Stomach smooth muscle (tissue), 2 donors: ENCODE measurements around the gene PYGB.
"Not testable (repeated sequence)": the region's sequence is repeated elsewhere in the genome, so short reads cannot be mapped to it uniquely, and the experiment has no call there.

ENCODE experiments used
- H3K27ac ChIP-seq: one replicate; pipeline ENCODE4 v1.7.0; 2013; ENCODE audit warnings: mild to moderate bottlenecking, low read length, inconsistent platforms
- H3K27me3 ChIP-seq, 2 donors: one replicate each; pipeline ENCODE4 v1.7.0; 2013; ENCODE audit warnings: low read length in 2 of 2; ENCODE audit not compliant: insufficient read depth in 2 of 2, control insufficient read depth in 1 of 2
- H3K36me3 ChIP-seq, 2 donors: one replicate each; pipeline ENCODE4 v1.7.0; 2013; ENCODE audit warnings: low read length in 2 of 2; ENCODE audit not compliant: control insufficient read depth in 2 of 2, insufficient read depth in 2 of 2
- H3K4me1 ChIP-seq: one replicate; pipeline ENCODE4 v1.7.0; 2013; ENCODE audit warnings: low read length; ENCODE audit not compliant: control insufficient read depth, insufficient read depth
- H3K4me3 ChIP-seq, 2 donors: one replicate each; pipeline ENCODE4 v1.7.0; 2013; ENCODE audit warnings: low read length in 2 of 2
- H3K9ac ChIP-seq, 2 donors: one replicate each; pipeline ENCODE4 v1.7.0; 2013; ENCODE audit warnings: low read length in 2 of 2, mild to moderate bottlenecking in 1 of 2
- H3K9me3 ChIP-seq, 2 donors: one replicate each; pipeline ENCODE4 v1.7.0; 2013; ENCODE audit warnings: low read length in 2 of 2; ENCODE audit not compliant: control insufficient read depth in 2 of 2
- donor health status: healthy.
- donor health status: Pancreatic carcinoma.

Gene PYGB

DNA sequence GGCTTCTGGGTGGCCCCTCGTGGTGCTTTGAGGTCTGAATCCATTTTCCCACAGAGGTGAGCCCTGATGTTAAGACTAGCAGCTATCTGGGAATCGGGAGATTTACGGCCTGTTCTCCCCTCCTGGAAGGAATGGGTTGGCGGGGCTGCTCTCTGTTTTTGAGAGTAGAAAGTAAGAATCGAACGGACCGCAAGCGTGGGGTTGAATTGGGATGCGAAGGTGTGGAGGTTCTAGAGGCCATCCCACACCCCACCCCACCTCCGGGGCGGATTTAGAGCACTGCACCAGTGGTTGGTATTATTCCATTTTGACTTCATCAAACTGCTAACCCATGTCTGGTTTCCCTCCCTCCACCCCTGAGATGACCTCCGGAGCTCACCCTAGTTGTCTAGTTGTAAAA, 11.5 kb downstream of the PYGB start:
- Histone ChIP-seq H3K27ac (no peak overlapping the region), H3K27me3 (no peaks in the 10 kb centered on the region), H3K4me1 (peaks cover 26% of the 10 kb centered on the region)

DNA sequence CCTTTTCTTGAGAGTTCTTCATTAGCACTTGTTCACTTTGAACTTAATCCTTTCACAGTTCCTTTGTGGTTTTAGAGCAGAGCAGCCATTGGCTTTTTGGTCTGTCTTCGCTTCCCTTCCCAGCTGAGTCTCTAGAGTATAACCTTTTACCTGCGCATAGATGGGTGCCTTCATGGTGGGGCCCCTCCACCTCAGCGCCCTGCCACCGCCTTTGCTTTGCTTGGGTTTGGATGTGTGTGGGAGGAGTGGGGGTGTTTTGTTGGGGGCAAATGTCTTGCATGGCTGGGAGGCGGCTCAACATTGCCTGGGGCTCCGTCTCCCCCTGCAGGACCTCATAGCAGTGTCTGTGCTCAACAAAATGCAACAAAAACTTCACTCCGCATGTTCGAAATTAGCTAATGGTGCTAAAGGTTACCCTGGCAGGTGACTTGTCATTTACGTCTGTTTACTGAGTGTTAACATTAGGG, 11.9 kb downstream of the PYGB start:
- Histone ChIP-seq H3K27ac (no peak overlapping the region), H3K9ac (no peak overlapping the region), H3K4me3 (no peak overlapping the region), H3K9me3 (no peaks in the 10 kb centered on the region), H3K27me3 (no peaks in the 10 kb centered on the region), H3K4me1 (peaks cover 24% of the 10 kb centered on the region), H3K36me3 (peaks cover 17 to 24% of the 10 kb centered on the region in 2 donors)

More for the DNA sequence above, 11.5 kb downstream of the PYGB start:
- Histone ChIP-seq H3K4me3 (no peak overlapping the region), H3K9ac (no peak overlapping the region), H3K36me3 (peaks cover 17 to 24% of the 10 kb centered on the region in 2 donors), H3K9me3 (no peaks in the 10 kb centered on the region)

DNA sequence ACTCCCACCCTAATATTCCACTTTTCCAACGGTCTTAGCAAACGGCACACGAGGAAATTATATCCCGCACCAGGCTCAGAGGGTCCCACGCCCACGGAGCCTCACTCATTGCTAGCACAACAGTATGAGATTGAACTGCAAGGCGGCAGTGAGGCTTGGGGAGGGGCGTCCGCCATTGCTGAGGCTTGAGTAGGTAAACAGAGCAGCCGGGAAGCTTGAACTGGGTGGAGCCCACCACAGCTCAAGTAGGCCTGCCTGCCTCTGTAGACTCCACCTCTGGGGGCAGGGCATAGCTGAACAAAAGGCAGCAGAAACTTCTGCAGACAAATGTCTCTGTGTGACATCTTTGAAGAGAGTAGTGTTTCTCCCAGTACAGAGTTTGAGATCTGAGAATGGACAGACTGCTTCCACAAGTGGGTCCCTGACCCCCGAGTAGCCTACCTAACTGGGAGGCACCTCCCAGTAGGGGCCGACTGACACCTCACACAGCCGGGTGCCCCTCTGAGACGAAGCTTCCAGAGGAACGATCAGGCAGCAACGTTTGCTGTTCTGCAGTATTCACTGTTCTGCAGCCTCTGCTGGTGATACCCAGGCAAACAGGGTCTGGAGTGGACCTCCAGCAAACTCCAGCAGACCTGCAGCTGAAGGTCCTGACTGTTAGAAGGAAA, 13.0 kb downstream of the PYGB start:
- not testable (repeated sequence) for H3K27me3 ChIP-seq, H3K9me3 ChIP-seq, H3K9ac ChIP-seq, H3K4me3 ChIP-seq, H3K27ac ChIP-seq
- H3K4me1 ChIP-seq: peaks cover 14% of the 10 kb centered on the region
- H3K36me3 ChIP-seq: peaks cover 17 to 19% of the 10 kb centered on the region in 2 donors

DNA sequence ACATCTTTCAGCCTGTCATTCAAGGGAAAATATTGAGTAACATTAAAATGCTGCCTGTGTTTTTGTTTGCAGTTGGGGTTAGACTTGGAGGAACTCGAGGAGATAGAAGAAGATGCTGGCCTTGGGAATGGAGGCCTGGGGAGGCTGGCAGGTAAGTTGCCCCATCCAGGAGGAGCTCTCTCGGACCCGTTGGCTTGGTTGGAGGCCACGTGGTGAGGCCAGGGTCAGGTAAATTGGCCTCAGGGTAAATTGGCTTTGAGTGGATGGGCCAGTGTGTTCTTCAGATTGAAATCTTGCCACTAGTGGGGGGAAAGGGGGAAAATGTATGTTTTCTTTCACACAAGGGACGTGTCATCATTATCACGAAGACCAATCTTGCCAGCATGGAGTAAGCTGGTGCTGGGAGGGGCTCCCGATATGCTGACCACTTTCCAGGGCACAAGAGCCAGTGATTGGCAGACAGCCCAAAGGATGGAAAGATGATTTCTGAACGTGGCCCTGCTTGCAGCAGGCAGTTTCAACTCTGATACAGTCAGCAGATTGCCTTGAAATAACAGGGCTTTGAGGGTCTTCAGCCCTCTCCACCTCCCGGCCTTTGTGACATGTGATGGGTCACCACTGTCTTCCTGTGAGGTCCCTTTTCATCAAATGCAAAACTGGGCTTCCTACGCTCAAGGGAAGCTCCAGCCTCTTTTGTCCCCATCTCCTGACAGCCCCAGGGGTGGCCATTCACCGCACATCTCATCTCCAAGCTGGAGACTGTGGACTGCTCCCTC, 21.4 kb downstream of the PYGB start:
- peaks cover 21% of the 10 kb centered on the region for H3K4me1 ChIP-seq
- no peak overlapping the region for H3K27ac ChIP-seq
- H3K27me3 ChIP-seq: no peaks in the 10 kb centered on the region
- H3K36me3 ChIP-seq: peaks cover 27 to 38% of the 10 kb centered on the region in 2 donors
- no peaks in the 10 kb centered on the region for H3K9me3 ChIP-seq
- H3K9ac ChIP-seq: no peak overlapping the region
- no peak overlapping the region for H3K4me3 ChIP-seq

DNA sequence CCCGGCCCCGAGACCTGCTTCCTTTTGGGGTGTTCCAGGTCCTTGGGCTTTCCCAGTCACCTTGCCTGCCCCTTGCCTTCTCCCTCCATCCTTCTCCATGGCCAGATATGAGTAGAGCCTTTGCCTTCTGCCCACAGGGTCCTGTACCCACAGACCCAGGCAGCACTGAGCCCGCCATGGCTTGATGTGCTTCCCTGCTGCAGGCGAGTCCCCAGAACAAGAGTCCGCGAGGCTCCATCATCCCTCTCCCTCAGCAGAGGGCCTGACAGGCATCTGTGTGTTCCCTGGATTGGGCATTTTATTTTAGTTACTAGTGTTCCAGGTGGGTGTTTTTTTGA, 21.9 kb downstream of the PYGB start:
- no peak overlapping the region for H3K4me3 ChIP-seq
- no peaks in the 10 kb centered on the region for H3K9me3 ChIP-seq
- H3K27me3 ChIP-seq: no peaks in the 10 kb centered on the region
- no peak overlapping the region for H3K9ac ChIP-seq
- H3K36me3 ChIP-seq: peaks cover 32 to 44% of the 10 kb centered on the region in 2 donors
- H3K4me1 ChIP-seq: peaks cover 22% of the 10 kb centered on the region
- no peak overlapping the region for H3K27ac ChIP-seq

DNA sequence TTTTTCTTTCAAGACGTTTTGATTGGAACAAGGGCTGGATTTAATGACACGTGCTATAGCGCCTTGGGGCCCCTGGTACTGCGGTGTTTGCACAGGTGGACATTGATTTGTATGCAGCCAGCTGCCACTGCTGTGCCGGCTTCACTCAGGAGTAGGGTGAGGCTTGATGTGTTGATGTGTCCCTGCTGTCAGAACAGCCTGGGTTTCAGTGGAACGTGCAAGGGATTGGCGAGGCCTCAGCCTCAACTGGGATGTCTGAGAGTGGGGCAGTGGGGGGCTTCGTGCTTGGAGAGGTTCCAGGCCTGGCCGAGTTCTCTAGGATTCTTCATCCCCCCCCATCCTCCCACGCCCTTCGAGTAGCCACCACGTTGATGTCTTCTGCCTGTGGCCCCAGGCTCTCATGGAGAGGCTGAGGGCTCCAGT, 23.0 kb downstream of the PYGB start:
- Histone ChIP-seq H3K9me3 (no peaks in the 10 kb centered on the region), H3K36me3 (peaks cover 41 to 50% of the 10 kb centered on the region in 2 donors), H3K27ac (peak overlapping the region; percentile 62), H3K4me3 (no peak overlapping the region), H3K27me3 (no peaks in the 10 kb centered on the region), H3K9ac (no peak overlapping the region), H3K4me1 (peaks cover 22% of the 10 kb centered on the region)

DNA sequence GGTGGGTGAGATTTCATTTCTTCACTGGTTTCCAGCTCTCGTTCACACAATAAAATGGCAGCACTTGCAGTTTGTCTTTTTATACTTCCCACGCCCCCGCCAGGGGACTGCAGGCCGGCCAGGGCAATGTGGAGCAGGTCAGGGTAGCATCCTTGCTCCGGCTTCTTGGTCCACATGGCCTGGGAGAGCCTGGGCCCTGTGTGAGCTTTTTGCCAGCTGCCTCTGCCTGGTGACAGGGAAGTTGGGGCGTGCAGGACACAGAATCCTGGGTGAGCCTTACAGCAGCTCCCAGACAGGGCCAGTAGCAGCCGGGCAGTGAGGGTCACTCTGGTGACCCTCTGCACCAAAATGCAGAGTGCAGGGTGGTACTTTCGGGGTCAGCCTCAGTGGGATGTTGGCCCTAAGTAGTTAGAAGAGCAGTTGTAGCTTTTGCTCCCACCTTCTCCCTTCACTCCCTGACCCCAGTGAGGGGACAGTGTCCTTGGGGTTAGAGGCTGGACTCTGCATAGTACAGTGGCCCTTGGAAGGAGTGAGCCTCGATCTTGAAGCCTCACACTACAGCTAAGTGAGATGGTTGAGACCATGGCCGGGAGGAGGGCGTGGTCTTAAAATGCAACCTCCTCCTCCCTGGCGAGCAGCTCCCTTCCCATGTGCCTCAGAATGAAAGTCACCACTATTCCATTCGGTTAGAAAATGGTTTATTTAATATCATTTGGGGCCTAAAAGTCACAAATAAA, 23.8 kb downstream of the PYGB start:
- Histone ChIP-seq H3K36me3 (peaks cover 41 to 52% of the 10 kb centered on the region in 2 donors), H3K27ac (peak overlapping the region; percentile 62), H3K27me3 (no peaks in the 10 kb centered on the region), H3K9ac (no peak overlapping the region), H3K4me1 (peaks cover 22% of the 10 kb centered on the region), H3K9me3 (no peaks in the 10 kb centered on the region), H3K4me3 (no peak overlapping the region)

DNA sequence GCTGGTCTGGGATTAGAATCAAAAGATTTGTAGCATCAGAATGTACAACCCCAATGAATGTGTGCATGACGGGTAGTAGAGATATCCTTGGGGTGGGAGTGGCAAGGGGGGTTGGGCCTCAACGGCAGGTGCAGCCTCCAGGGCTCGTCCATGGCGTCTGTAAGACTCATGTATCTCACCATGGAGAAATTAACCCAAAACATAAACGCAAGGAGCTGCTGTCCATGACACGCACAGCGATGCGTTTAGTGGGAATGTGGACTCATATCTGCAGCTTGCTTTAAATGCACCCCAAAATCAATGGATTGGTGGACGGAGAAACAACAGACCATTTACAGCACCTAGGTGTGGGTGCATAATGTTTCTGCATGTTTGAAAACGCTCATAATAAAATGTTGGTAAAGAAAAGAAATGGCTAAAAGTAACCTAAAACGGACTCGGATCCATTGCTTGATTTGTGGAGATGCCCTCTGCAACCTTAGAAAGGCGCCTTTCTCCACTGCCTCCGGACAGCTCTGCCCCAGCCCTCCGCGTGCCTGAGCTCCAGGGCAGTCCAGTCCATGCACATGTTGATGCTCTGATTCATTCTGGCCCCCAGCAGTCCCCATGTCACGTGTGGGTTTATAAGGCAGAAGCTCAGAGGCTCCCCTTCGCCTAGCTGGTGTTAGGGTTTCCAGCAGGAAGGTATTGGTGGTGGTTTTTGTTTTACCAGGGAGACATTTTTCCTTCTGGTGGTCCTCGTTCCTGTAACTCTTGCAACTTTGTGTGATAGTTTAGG, 24.5 kb downstream of the PYGB start:
- H3K9me3 ChIP-seq: no peaks in the 10 kb centered on the region
- H3K4me1 ChIP-seq: peaks cover 22% of the 10 kb centered on the region
- peak overlapping the region; percentile 62 for H3K27ac ChIP-seq
- H3K4me3 ChIP-seq: no peak overlapping the region
- H3K9ac ChIP-seq: peak overlapping the region in 1 of 2 donors; percentile 1
- H3K36me3 ChIP-seq: peaks cover 45 to 59% of the 10 kb centered on the region in 2 donors
- H3K27me3 ChIP-seq: no peaks in the 10 kb centered on the region

DNA sequence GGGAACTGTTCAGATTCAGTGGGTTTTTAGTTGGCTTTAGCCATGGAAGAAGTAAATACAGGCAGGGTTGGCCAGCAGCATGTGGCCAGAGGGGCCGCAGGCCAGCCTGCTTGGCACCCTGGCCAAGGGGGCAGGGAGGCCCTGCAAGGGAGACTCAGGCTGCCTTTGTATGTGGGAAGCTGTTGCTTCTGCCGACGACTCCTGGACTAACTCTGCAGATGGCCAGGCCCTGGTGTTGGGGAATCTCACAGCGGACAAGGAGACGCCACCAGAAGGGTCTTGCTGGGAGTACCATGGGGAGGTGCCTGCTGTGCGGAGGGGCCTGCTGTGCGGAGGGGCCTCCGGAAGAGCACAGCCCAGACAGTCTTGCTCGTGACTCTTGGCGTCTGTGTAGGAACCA, 25.2 kb downstream of the PYGB start:
- Histone ChIP-seq H3K4me3 (no peak overlapping the region), H3K27me3 (no peaks in the 10 kb centered on the region), H3K9me3 (no peaks in the 10 kb centered on the region), H3K36me3 (peaks cover 45 to 66% of the 10 kb centered on the region in 2 donors), H3K9ac (peak overlapping the region in 1 of 2 donors; percentile 1), H3K27ac (peak overlapping the region; percentile 62), H3K4me1 (peaks cover 22% of the 10 kb centered on the region)
